Measurements from ENCODE around the gene ASIC1. TPM values are rescaled to one million over a fixed set of nuclear protein-coding genes. Genes with fewer than 3 reads are reported as not detected.

ASIC1 gene
- total and polyA plus RNA-seq, 2 experiments from 2014 or later, result 0.76 to 1.5 TPM

GRCh38 chr12:50077099-50077498 is 19.7 kb downstream of the ASIC1 start:
- Mint-ChIP-seq H3K9me3 (no peaks in the 10 kb centered on the region), H3K27me3 (ENCODE audit: insufficient read depth, low read depth, poor library complexity) (peaks cover 16% of the 10 kb centered on the region)

More at GRCh38 chr12:50077099-50077498, 19.7 kb downstream of the ASIC1 start:
- H3K36me3 ChIP-seq (ENCODE audit: insufficient read depth), result no peaks in the 10 kb centered on the region
- Mint-ChIP-seq H3K4me3 (no peak overlapping the region), H3K27ac (no peak overlapping the region), H3K4me1 (peaks cover 30% of the 10 kb centered on the region), H3K36me3 (ENCODE audit: low read depth) (no peaks in the 10 kb centered on the region)
- no peak overlapping the region for H3K4me2 ChIP-seq
- no peak overlapping the region for H3K4me3 ChIP-seq
- H3F3A ChIP-seq (replicated peaks; ENCODE audit: low read depth), result 0 out of 2 replicates have a peak, but pooled peaks cover 3% of the 10 kb centered on the region
- no peak for ATAC-seq
- no peak for DNase-seq (ENCODE audit: low spot score)
- no peak overlapping the region for H2AFZ ChIP-seq
- H3K79me2 ChIP-seq (replicated peaks; ENCODE audit: insufficient read depth), result no peaks in the 10 kb centered on the region
- H3K9me2 ChIP-seq (ENCODE audit: insufficient read depth), result no peaks in the 10 kb centered on the region
- peaks cover 27% of the 10 kb centered on the region for H3K27me3 ChIP-seq (ENCODE audit: insufficient read depth)
- TF ChIP-seq ETS1 (IDR thresholded peaks at IDR 0.05), result no peak
- TF ChIP-seq REST (IDR thresholded peaks at IDR 0.05; ENCODE audit: unreplicated experiment), result no peak
- no peak for TF ChIP-seq ZNF331 (CRISPR knock-in tag; IDR thresholded peaks at IDR 0.05; ENCODE audit: low read depth)
- no peak for TF ChIP-seq CTCF (conservative IDR thresholded peaks at IDR 0.05; ENCODE audit: low read depth in 2 of 2)
- TF ChIP-seq EZH2 (IDR thresholded peaks at IDR 0.05; ENCODE audit: low read depth, unreplicated experiment), result no peak
- no peak for TF ChIP-seq ZNF114 (CRISPR knock-in tag; IDR thresholded peaks at IDR 0.05)
- TF ChIP-seq CREB1 (CRISPR knock-in tag; IDR thresholded peaks at IDR 0.05; ENCODE audit: low read depth), result no peak
- TF ChIP-seq EZH2phosphoT487 (IDR thresholded peaks at IDR 0.05; ENCODE audit: unreplicated experiment), result no peak
- TF ChIP-seq ZNF462 (CRISPR knock-in tag; IDR thresholded peaks at IDR 0.05), result no peak
- TF ChIP-seq NANOG (IDR thresholded peaks at IDR 0.05; ENCODE audit: borderline replicate concordance), result no peak
- TF ChIP-seq JUNB (IDR thresholded peaks at IDR 0.05; ENCODE audit: unreplicated experiment), result no peak
- TF ChIP-seq STAT1 (IDR thresholded peaks at IDR 0.05; ENCODE audit: unreplicated experiment), result no peak
- TF ChIP-seq POLR2AphosphoS5 (IDR thresholded peaks at IDR 0.05; ENCODE audit: low read depth), result no peak
- H4K20me1 ChIP-seq (replicated peaks; ENCODE audit: insufficient read depth), result no peaks in the 10 kb centered on the region
- H3K27ac ChIP-seq (ENCODE audit: low read depth), result no peak overlapping the region
- peaks cover 4% of the 10 kb centered on the region; the same call in 1 of the 2 replicates for H3K4me1 ChIP-seq (ENCODE audit: insufficient read depth)
